SKM-1 (cell line): ENCODE data around the gene ART1.
"Not testable (repeated sequence)": the region's sequence is repeated elsewhere in the genome, so short reads cannot be mapped to it uniquely, and the experiment has no call there.

ENCODE experiments used
- DNase-seq: peaks from one replicate; lab custom pipeline; 2025; ENCODE audit not compliant: unreplicated experiment; lab: John Stamatoyannopoulos, UW

Gene ART1

DNA sequence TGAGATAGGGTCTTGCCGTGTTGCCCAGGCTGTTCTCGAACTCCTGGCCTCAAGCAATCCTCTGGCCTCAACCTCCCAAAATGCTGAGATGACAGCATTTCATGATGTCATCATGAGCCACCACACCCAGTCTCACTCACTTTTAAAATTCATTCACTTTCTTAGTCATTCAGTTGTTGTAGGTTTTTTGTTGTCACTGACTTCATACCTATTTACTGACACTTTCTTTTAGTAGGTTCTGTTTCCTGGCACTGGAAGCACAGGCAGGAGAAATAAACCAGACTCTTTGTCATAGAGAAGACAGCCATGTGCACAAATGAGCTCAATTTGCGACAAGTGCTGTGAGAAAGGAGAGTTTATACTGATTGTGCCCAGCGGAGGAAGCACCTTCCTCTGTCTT, 13.6 kb upstream of the ART1 start:
- DNase-seq: no peak

DNA sequence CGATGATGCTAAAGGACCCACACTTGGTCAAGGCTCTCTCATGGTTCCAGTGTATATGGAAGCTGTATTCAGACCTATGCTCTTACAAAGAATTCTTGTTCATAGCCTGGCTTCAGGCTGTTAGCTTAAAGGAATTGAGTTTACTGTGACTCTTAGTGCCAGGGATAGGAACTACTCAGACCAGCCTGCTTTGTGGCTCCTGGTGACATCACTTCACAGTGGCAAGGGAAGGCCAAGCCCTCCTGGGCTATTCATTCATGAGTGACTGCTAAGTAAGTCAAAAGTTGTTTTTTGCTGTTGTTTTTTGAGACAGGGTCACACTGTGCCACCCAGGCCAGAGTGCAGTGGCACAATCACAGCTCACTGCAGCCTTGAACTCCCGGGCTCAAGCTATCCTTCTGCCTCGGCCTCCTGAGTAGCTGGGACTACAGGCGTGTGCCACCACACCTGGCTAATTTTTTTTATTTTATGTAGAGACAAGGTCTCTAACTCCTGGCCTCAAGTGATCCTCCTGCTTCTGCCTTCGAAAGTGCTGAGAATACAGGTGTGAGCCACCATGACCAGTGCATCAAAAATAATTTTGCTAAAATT, 12.8 kb upstream of the ART1 start:
- no peak for DNase-seq

- DNase-seq: no peak
Measured at GRCh38 chr11:3635641-3636375, 9.1 kb upstream of the ART1 start.

GRCh38 chr11:3637201-3637600, 7.7 kb upstream of the ART1 start:
- DNase-seq: no peak

GRCh38 chr11:3638513-3638912, 6.4 kb upstream of the ART1 start:
- no peak for DNase-seq

DNA sequence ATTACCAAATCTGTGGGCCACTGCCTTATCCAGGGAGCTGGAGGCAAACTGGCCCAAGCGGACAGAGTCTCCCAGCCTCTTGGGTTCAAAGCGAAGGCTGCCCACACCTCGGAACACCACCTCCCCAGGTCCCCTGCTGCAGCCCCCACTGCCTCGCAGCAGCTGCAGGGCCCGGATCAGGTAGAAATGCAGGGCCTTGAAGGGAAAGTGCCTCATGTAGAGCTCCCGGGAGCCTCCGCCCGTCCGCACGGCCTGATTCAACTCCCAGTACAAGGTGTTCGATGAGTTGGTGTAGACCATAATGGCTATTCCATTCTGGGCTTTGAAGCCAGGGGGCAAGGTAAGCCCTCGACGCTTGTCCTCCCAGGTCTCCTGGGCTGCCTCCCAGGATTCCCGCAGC, 5.1 kb upstream of the ART1 start:
- DNase-seq: no peak

- no peak for DNase-seq
Measured at GRCh38 chr11:3641191-3641590, 3.7 kb upstream of the ART1 start.

GRCh38 chr11:3641701-3642070, 3.2 kb upstream of the ART1 start, which contains the start of gene ART5:
Gene ART5 (minus strand): TSS chr11:3641992. CDS start chr11:3641862, 130 bp downstream.
- DNase-seq: no peak

DNA sequence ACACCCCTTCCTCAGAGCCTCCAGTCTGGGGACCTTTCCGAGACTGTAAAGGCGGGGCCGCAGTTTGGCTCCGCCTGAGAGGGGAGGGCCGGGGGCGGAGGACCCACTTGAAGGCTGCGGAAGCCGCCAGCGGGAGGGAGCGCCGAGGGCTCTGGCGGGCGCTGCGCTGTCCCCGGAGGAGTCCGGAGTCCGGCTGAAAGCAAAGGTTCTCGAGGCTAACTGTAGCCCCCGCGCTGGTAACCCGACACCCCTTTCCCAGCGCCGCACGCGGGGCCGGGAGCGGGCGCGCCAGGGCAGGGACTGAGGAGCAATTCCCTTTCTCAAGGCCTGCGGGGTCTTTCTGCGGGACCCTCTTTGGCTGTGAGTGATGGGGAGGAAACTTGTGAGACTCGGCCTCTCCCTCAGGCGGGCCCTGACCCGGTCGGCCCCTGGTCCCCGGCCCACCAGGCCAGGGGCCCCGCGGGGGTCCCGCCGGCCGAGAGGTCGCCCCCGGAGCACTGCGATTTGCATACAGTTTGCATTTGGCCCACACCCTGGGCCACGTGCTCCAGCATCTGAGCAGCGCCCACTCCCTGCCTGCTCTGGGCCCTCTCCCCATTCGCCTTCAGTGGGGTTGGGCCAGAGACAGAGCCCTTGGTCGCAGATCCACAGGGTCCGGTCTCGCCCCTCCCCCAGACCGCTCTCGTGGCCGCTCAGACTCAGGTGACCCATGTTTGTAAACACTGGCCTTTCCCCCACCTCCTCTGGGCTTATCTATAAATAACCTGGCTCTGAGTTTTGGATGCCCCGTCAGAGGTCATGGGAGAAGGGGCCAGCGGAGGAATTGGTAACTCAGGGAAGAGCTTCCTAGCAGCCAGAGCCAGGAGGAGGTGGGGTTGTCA, 2.6 kb upstream of the ART1 start:
- peak; percentile 77 for DNase-seq

DNA sequence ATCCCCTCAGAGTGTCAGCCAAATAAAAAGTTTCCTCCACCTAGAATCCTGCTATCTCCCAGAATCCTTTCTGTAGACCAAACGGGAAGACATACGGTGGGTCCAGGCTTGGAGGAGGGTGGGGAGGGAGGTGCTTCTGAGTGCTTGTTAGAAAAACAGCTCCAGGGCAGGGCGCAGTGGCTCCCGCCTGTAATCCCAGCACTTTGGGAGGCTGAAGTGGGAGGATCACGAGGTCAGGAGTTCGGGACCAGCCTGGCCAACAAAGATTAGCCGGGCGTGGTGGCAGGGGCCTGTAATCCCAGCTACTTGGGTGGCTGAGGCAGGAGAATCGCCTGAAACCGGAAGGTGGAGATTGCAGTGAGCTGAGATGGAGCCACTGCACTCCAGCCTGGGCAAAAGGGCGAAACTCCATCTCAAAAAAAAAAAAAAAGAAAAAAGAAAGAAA, 1.8 kb upstream of the ART1 start:
- DNase-seq: not testable (repeated sequence)

- DNase-seq: no peak
Measured at GRCh38 chr11:3645552-3645951, 624 bp downstream of the ART1 start.

- DNase-seq: not testable (repeated sequence)
Measured at GRCh38 chr11:3648843-3649242, 3.9 kb downstream of the ART1 start.

GRCh38 chr11:3649374-3649773, 4.4 kb downstream of the ART1 start:
- DNase-seq: not testable (repeated sequence)

DNA sequence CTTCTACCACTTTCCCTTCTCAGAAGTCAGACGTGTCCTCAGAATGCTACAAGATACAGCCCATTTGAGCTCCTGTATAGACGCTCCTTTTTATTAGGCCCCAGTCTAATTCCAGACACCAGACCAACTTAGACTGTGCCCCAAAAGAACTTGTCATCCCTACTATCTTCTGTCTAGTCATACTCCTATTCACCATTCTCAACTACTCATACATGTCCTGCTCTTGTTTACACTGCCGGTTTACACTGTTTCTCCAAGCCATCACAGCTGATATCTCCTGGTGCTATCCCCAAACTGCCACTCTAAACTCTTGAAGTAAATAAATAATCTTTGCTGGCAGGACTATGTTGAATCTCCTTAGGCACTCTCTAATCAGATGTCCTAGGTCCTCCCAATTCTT, 7.6 kb downstream of the ART1 start:
- not testable (repeated sequence) for DNase-seq

- no peak for DNase-seq
Measured at GRCh38 chr11:3655547-3655946, 10.6 kb downstream of the ART1 start.

GRCh38 chr11:3657331-3657730, 12.4 kb downstream of the ART1 start:
- not testable (repeated sequence) for DNase-seq

DNA sequence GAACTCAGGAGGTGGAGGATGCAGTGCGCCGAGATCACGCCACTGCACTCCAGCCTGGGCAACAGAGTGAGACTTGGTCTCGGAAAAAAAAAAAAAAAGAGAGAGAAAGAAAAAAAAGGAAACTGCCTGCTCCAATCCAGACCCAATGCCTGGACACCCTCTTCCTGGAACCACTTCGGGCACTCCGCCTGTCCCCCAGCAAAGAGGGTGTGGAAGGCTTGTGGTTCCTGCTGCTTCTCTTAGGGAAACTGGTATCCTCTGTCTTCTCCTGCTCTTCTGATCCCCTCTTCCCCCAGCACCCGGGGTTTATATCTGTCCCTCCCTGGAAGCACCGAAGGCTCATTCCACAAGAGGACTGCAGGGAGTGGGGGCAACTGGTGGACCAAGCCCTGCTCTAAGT, 13.3 kb downstream of the ART1 start:
- no peak for DNase-seq

DNA sequence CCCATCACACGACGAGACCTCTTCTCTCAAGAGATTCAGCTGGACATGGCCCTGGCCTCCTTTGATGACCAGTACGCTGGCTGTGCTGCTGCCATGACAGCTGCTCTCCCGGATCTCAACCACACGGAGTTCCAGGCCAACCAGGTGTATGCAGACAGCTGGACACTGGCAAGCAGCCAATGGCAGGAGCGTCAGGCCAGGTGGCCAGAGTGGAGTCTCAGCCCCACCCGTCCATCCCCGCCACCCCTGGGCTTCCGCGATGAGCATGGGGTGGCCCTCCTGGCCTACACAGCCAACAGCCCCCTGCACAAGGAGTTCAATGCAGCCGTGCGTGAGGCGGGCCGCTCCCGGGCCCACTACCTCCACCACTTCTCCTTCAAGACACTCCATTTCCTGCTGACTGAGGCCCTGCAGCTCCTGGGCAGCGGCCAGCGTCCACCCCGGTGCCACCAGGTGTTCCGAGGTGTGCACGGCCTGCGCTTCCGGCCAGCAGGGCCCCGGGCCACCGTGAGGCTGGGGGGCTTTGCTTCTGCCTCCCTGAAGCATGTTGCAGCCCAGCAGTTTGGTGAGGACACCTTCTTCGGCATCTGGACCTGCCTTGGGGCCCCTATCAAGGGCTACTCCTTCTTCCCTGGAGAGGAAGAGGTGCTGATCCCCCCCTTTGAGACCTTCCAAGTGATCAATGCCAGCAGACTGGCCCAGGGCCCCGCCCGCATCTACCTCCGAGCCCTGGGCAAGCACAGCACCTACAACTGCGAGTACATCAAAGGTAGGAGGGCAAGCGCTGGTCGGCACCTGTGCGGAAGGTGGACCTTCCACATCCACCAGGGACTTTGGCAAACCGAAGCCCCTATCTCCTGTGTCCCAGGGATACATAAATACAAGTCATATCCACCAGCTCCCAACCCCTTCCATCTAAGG, 14.9 kb downstream of the ART1 start:
- no peak for DNase-seq

- no peak for DNase-seq
Measured at GRCh38 chr11:3660960-3661359, 16.0 kb downstream of the ART1 start.

DNA sequence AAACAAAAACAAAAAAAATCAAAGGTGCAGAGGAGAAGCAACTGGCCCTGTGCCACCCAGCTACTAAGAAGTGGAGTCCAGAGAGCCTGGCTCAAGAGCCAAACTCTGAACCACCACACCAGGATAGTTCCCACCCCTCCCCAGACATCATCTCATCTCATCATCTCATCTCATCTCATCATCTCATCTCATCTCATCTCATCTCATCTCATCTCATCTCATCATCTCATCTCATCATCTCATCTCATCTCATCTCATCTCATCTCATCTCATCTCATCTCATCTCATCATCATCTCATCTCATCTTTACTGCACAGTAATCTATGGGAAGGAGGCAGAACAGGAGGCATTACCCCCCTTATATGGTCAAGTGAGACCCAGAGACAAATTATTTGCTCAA, 17.9 kb downstream of the ART1 start:
- DNase-seq: no peak
